Skeletal muscle tissue (tissue), 4 donors: ENCODE data around the gene ARPP19. TPM values are rescaled to one million over a fixed set of nuclear protein-coding genes. Genes with fewer than 3 reads are reported as not detected.
"Not testable (repeated sequence)": the region's sequence is repeated elsewhere in the genome, so short reads cannot be mapped to it uniquely, and the experiment has no call there.

Experiments
- H3K27ac ChIP-seq: one replicate; pipeline ENCODE4 v1.7.0; 2013; ENCODE audit warnings: mild to moderate bottlenecking, low read depth, low read length, inconsistent platforms
- H3K27me3 ChIP-seq, 3 donors: one replicate each; pipeline ENCODE4 v1.7.0; 2013; ENCODE audit warnings: low read length in 3 of 3; ENCODE audit not compliant: control insufficient read depth in 3 of 3, insufficient read depth in 3 of 3
- H3K36me3 ChIP-seq, 3 donors: one replicate each; pipeline ENCODE4 v1.7.0; 2013; ENCODE audit warnings: low read length in 3 of 3; ENCODE audit not compliant: control insufficient read depth in 3 of 3, insufficient read depth in 3 of 3
- H3K4me1 ChIP-seq, 3 donors: one replicate each; pipeline ENCODE4 v1.7.0; 2013; ENCODE audit warnings: low read length in 3 of 3, mild to moderate bottlenecking in 3 of 3; ENCODE audit not compliant: control insufficient read depth in 3 of 3, insufficient read depth in 3 of 3
- H3K4me3 ChIP-seq, 3 donors: one replicate each; pipeline ENCODE4 v1.7.0; 2013; ENCODE audit warnings: low read length in 3 of 3
- H3K9ac ChIP-seq, 3 donors: one replicate each; pipeline ENCODE4 v1.7.0; 2013; ENCODE audit warnings: low read length in 3 of 3, mild to moderate bottlenecking in 3 of 3, moderate library complexity in 2 of 3, low read depth in 1 of 3
- H3K9me3 ChIP-seq, 3 donors: one replicate each; pipeline ENCODE4 v1.7.0; 2013; ENCODE audit warnings: low read length in 3 of 3; ENCODE audit not compliant: control insufficient read depth in 3 of 3
- total RNA-seq: library from RNA; depleted of rRNA; stranded (reverse); fragments of >200 nt; gene quantifications from one replicate; pipeline ENCODE4 v1.2.3, GENCODE V29; 2014
- donor health status: Osteomylitis.

ARPP19 gene, protein sequence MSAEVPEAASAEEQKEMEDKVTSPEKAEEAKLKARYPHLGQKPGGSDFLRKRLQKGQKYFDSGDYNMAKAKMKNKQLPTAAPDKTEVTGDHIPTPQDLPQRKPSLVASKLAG
- 69.9 TPM for total RNA-seq

DNA sequence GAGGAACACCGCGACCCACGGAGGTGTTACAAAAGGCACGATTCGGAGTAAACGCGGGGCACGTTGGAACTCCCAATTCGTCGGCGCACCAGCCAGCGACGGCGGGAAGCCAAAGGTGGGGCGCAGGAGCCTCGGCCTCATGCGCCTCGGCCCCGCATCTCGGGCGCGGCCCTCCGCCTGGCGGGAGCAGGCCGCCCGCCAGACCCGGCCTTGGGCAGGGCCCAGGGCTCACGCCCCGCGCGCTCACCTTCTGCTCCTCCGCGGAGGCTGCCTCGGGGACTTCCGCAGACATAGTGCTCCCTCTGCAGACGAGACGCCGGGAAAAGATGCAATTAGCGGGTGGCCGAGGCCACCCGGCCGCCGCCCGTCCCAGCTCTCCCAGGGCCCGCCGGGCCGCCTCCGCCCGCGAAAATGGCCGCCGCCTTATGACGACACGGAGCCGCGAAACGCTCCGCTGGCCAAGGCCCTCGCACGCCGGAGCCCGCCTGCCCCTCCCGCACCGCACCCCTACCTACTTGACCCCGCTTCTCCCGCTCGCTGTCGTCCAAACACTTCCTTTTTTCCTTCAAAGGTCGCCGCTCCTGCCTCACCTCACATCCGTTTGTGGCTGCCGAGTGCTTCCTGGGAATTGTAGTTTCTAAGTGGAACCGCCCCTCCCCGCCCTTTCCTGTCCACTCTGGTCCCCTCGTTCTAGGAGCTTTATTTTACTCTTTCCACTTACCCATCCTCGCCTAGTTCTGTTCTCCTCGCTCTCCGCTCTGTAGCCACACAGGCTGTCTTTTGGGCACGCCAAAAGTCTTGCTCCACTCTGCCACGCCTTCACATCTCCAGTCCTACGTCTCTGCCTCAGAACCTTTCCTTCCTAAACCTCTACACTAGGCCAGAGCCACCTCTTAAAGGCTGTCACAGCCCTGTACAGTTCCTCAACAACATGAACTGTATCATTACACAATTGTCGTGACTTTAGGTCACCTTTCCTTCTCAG lies at the start of gene ARPP19:
ARPP19 (minus strand) TSS at position 430 of the 985 bp plus-strand sequence; CDS start at position 292, 138 bp downstream.
- Histone ChIP-seq H3K27ac (peak within 1 kb of the TSS; percentile 93), H3K4me3 (peak within 1 kb of the TSS; percentile 78 to 90 (median 86)), H3K4me1 (peaks cover 21 to 24% (median 21%) of the 10 kb centered on the region in 3 donors), H3K36me3 (no peaks in the 10 kb centered on the region), H3K27me3 (no peaks in the 10 kb centered on the region), H3K9ac (peak within 1 kb of the TSS; percentile 92 to 98 (median 95)), H3K9me3 (no peaks in the 10 kb centered on the region)

DNA sequence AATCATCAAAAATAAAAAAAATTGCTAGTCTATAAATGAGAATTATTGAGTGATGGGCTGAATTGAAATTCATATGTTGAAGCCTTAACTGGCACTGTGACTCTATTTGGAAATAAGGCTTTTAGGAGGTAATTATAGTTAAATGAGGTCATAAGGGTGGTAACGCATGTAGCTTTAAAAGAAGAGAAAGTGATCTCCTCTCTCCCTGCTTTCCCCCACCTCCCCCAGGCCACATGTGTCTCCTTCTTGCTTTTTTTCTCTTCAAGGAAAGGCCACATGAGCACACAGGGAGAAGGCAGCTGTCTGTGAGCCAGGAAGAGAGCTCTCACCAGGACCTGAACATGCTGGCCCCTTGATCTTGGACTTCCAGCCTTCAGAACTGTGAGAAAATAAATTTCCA lies 48.2 kb upstream of the ARPP19 start:
- Histone ChIP-seq H3K9ac (no peak overlapping the region), H3K36me3 (peaks cover 4 to 37% (median 22%) of the 10 kb centered on the region in 3 donors), H3K9me3 (no peaks in the 10 kb centered on the region), H3K4me1 (no peaks in the 10 kb centered on the region), H3K27me3 (no peaks in the 10 kb centered on the region), H3K27ac (no peak overlapping the region), H3K4me3 (no peak overlapping the region)

DNA sequence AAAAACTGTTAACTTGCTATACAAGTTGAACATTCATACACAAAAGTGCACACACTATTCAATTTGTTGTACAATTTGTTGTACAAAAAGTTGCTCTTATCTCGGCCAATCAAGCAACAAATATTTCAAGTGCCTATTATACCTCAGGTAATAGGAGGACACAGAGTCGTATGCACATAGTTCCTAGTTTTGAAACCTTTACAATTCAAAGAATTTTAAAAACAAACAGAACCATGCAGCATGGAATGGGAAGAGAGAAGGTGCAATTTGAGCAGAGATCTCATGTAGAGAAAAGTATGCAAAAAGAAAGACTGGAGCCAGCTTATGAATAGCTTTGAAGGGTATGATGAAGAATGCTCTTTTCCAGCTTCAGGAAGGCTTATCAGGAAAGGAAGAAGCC lies 46.5 kb upstream of the ARPP19 start:
- peaks cover 12 to 46% (median 30%) of the 10 kb centered on the region in 3 donors for H3K36me3 ChIP-seq
- H3K9ac ChIP-seq: no peak overlapping the region
- H3K4me1 ChIP-seq: no peaks in the 10 kb centered on the region
- no peaks in the 10 kb centered on the region for H3K27me3 ChIP-seq
- no peak overlapping the region for H3K4me3 ChIP-seq
- H3K27ac ChIP-seq: no peak overlapping the region
- H3K9me3 ChIP-seq: no peaks in the 10 kb centered on the region

DNA sequence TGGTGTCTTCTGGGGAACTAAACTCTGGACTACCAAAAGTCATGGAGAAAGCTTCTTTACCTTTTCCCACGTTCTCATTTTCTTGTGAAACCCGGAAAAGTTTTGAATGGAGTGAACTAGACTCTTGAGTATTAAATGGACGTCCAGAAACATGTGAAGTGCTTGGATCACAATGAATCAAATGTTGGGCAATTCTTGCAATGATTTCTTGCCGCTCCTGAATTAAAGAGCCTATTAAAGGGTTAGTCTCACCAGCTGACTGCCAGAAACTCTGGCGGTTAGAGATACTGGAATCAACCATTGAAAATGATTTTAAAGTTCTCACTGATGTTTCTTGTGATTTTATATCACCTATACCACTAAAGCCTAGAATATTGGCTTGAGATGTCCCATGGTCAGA lies 40.8 kb upstream of the ARPP19 start:
- Histone ChIP-seq H3K27ac (no peak overlapping the region), H3K9me3 (no peaks in the 10 kb centered on the region), H3K27me3 (no peaks in the 10 kb centered on the region), H3K9ac (no peak overlapping the region), H3K4me1 (no peaks in the 10 kb centered on the region), H3K4me3 (no peak overlapping the region), H3K36me3 (peaks cover 23 to 50% (median 48%) of the 10 kb centered on the region in 3 donors)

DNA sequence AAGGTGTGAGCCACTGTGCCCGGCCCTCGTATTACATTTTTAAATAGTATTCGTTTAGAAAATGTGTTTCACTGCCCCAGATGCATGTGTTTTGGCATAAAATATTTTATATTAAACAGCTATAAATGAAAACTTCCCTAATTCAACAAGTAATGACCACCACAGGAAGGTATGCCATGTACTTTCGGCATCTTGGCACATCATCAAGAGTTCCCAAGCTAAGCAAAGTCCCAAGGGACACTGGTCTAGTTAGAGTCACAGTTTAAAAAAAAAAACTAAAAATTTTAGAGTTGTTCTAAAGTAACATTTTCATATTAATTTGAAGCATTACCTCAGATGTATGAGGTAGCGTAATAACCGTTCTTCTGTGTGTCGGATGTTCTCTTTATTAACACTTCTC lies 15.6 kb upstream of the ARPP19 start:
- H3K27me3 ChIP-seq: no peaks in the 10 kb centered on the region
- H3K36me3 ChIP-seq: peaks cover 10 to 46% (median 41%) of the 10 kb centered on the region in 3 donors
- no peak overlapping the region for H3K9ac ChIP-seq
- no peaks in the 10 kb centered on the region for H3K9me3 ChIP-seq
- H3K4me3 ChIP-seq: no peak overlapping the region
- no peaks in the 10 kb centered on the region for H3K4me1 ChIP-seq
- no peak overlapping the region for H3K27ac ChIP-seq

DNA sequence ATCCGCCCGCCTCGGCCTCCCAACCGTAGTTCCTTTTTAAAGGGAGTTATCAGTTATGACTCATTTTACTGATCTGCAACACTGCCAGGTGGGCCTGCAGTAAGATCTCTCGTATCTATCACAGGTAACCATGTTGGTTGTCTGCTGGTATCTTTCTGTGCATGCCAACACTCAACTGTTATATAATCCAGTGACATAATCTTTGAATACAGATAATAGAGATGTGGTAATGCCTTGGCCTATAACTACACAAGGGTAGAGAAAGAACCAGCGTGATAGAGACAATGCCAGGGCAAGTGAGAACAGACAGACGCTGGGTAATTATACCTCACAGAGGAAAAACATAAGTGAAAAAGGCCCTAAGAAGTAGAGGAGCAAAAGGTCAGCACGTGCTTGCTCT lies 11.0 kb upstream of the ARPP19 start:
- H3K27me3 ChIP-seq: no peaks in the 10 kb centered on the region
- no peaks in the 10 kb centered on the region for H3K4me1 ChIP-seq
- H3K36me3 ChIP-seq: peaks cover 2 to 33% (median 27%) of the 10 kb centered on the region in 3 donors
- H3K9ac ChIP-seq: no peak overlapping the region
- no peaks in the 10 kb centered on the region for H3K9me3 ChIP-seq
- H3K4me3 ChIP-seq: no peak overlapping the region
- H3K27ac ChIP-seq: no peak overlapping the region

DNA sequence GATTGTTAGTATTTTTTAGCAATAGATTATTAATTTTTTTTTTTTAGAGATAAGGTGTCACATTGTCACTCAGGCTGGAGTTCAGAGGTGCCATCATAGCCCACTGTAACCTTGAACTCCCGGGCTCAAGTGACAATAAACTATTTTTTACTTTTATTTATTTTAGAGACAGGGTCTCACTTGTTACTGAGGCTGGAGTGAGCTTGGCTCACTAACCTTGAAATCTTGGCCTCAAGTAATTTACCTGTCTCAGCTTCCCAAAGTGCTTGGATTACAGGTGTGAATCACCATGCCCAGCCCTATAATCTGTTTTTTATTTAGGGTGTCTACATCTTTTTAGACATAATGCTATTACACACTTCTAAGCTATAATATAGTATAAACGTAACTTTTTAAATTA lies 7.9 kb upstream of the ARPP19 start:
- Histone ChIP-seq H3K27ac (no peak overlapping the region), H3K9me3 (no peaks in the 10 kb centered on the region), H3K27me3 (no peaks in the 10 kb centered on the region), H3K4me3 (no peak overlapping the region), H3K9ac (no peak overlapping the region), H3K4me1 (no peaks in the 10 kb centered on the region), H3K36me3 (peaks cover 0 to 9% (median 6%) of the 10 kb centered on the region in 3 donors)

DNA sequence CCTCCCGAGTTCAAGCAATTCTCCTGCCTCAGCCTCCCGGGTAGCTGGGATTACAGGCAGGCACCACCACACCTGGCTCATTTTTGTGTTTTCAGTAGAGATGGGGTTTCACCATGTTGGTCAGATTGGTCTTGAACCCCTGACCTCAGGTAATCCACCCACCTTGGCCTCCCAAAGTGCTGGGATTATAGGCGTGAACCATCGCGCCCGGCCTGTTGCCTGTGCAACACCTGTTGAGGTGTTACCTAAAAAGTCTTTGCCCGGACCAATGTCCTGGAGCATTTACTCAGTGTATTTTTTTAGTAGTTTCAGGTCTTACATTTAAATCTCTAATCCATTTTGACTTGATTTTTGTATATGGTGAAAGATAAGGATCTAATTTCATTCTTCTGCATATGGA lies 6.7 kb upstream of the ARPP19 start:
- not testable (repeated sequence) for H3K36me3 ChIP-seq, H3K27me3 ChIP-seq, H3K9ac ChIP-seq, H3K4me3 ChIP-seq, H3K9me3 ChIP-seq, H3K27ac ChIP-seq, H3K4me1 ChIP-seq

DNA sequence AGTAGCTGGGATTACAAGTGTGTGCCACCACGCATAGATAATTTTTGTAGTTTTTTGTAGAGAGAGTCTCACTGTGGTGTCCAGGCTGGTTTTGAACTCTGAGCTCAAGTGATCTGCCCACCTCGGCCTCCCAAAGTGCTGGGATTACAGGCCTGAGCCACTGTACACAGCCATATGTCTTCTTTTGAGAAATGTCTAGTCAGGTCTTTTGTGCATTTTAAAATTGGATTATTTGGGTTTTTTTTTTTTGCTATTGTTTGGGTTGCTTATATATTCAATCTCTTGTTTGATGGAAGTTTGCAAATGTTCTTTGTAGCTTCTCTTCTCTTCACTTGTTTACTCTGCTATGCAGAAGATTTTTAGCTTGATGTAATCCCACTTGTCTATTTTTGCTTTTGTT lies 6.2 kb upstream of the ARPP19 start:
- no peak overlapping the region for H3K27ac ChIP-seq
- H3K9me3 ChIP-seq: no peaks in the 10 kb centered on the region
- H3K36me3 ChIP-seq: peaks cover 0 to 2% (median 2%) of the 10 kb centered on the region in 3 donors
- H3K4me3 ChIP-seq: no peak overlapping the region
- no peak overlapping the region for H3K9ac ChIP-seq
- H3K4me1 ChIP-seq: no peaks in the 10 kb centered on the region
- H3K27me3 ChIP-seq: no peaks in the 10 kb centered on the region

DNA sequence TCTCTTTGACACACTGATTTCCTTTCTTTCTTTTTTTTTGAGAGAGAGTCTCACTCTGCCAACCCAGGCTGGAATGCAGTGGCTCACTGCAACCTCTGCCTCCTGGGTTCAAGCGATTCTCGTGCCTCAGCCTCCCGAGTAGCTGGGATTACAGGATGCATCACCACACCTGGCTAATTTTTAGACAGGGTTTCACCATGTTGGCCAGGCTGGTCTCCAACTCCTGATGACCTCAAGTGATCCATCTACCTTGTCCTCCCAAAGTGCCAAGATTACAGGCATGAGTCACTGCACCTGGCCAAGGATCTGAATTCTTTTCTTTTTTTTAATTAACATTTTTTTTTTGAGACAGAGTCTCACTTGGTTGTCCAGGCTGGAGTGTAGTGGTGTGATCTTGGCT lies 5.8 kb upstream of the ARPP19 start:
- H3K9me3 ChIP-seq, H3K9ac ChIP-seq, H3K4me1 ChIP-seq, H3K27ac ChIP-seq, H3K4me3 ChIP-seq, H3K36me3 ChIP-seq, H3K27me3 ChIP-seq: not testable (repeated sequence)
